HEK293T (cell line): ENCODE measurements around the gene PCBP2.

ENCODE experiments used
- ARNT ChIP-seq: fragments of 450-650 bp; IDR thresholded peaks from 2 replicates; pipeline ENCODE4 v1.6.1; 2017; ENCODE audit warnings: mild to moderate bottlenecking
- BHLHE40 ChIP-seq: fragments of 450-650 bp; IDR thresholded peaks from 2 replicates; pipeline ENCODE4 v1.6.1; 2016; ENCODE audit warnings: mild to moderate bottlenecking, moderate library complexity, borderline replicate concordance
- FOXK2 ChIP-seq: fragments of 450-650 bp; IDR thresholded peaks from 2 replicates; pipeline ENCODE4 v1.6.1; 2016; ENCODE audit warnings: mild to moderate bottlenecking
- FOXM1 ChIP-seq: fragments of 450-650 bp; IDR thresholded peaks from 2 replicates; pipeline ENCODE4 v1.6.1; 2017; ENCODE audit warnings: mild to moderate bottlenecking, borderline replicate concordance
- L3MBTL2 ChIP-seq: fragments of 450-650 bp; conservative IDR thresholded peaks from 2 replicates; pipeline ENCODE4 v1.6.1; 2016; ENCODE audit warnings: mild to moderate bottlenecking
- LEF1 ChIP-seq: fragments of 450-650 bp; IDR thresholded peaks from 2 replicates; pipeline ENCODE4 v1.6.1; 2017; ENCODE audit warnings: mild to moderate bottlenecking, borderline replicate concordance
- TARDBP ChIP-seq: fragments of 450-650 bp; IDR thresholded peaks from 2 replicates; pipeline ENCODE4 v1.6.1; 2016
- ZNF384 ChIP-seq: fragments of 450-650 bp; IDR thresholded peaks from 2 replicates; pipeline ENCODE4 v1.6.1; 2016

DNA sequence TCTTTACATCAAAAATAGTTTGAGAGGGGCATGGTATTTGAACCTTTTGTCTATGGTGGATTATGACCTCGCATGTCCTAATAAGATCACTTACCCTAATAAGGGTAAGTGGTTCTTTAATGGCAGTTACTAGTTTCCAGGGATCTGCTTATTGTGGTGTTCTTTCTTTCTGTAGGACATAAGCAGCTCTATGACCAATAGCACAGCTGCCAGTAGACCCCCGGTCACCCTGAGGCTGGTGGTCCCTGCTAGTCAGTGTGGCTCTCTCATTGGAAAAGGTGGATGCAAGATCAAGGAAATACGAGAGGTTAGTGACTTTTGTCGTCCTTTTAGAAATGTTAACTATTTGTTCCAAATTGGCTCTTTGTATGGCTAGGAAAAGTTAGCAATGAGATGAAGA, 7.2 kb downstream of the PCBP2 start:
- no peak for TF ChIP-seq ZNF384
- TF ChIP-seq FOXM1, result no peak
- no peak for TF ChIP-seq L3MBTL2
- no peak for TF ChIP-seq BHLHE40
- TF ChIP-seq LEF1, result no peak
- TF ChIP-seq ARNT, result no peak
- TF ChIP-seq TARDBP, result no peak
- no peak for TF ChIP-seq FOXK2
